H1 (cell line): ENCODE data around the gene SMIM1. TPM values are rescaled to one million over a fixed set of nuclear protein-coding genes. Genes with fewer than 3 reads are reported as not detected.
"Not testable (repeated sequence)": the region's sequence is repeated elsewhere in the genome, so short reads cannot be mapped to it uniquely, and the experiment has no call there.

Experiments used
- CTCF ChIA-PET: fragments of 300-600 bp; sonication (Branson Sonifier 250); formaldehyde crosslinking; loops from one replicate; lab custom pipeline; 2021; ENCODE audit not compliant: partially characterized antibody; lab: Charles Lee
- POLR2A ChIA-PET: fragments of 300-600 bp; sonication (Branson Sonifier 250); formaldehyde crosslinking; loops from one replicate; lab custom pipeline; 2021; ENCODE audit warnings: inconsistent platforms; ENCODE audit not compliant: partially characterized antibody; lab: Charles Lee
- DNase-seq, 2 experiments: peaks; one replicate each; pipeline versions ENCODE4 v3.0.0 to v3.0.0-alpha.2; 2010 to 2022; ENCODE audit warnings: low spot score in 2 of 2, low read depth in 1 of 2, mixed read lengths in 1 of 2
- FAIRE-seq: peaks from 2 replicates; lab custom pipeline; 2011; peaks lifted over from hg19 to GRCh38; lab: Jason Lieb, UNC
- H2AFZ ChIP-seq: 2 replicates; pipeline ENCODE4 v1.8.1; 2012; ENCODE audit warnings: low read length, inconsistent platforms
- H2AK5ac ChIP-seq: 2 replicates; pipeline ENCODE4 v1.6.1; 2013; ENCODE audit warnings: low read depth, low read length
- H2BK120ac ChIP-seq: replicated peaks from 2 replicates; pipeline ENCODE3; 2013; ENCODE audit warnings: low read depth, low read length, inconsistent platforms
- H2BK12ac ChIP-seq: 2 replicates; pipeline ENCODE4 v1.6.1; 2013; ENCODE audit warnings: low read depth, low read length
- H2BK15ac ChIP-seq: 2 replicates; pipeline ENCODE4 v1.6.1; 2013; ENCODE audit warnings: low read length
- H2BK20ac ChIP-seq: 2 replicates; pipeline ENCODE4 v1.6.1; 2013; ENCODE audit warnings: low read length
- H2BK5ac ChIP-seq: 2 replicates; pipeline ENCODE4 v1.6.1; 2013; ENCODE audit warnings: low read depth, low read length
- H3K14ac ChIP-seq: 2 replicates; pipeline ENCODE4 v1.6.1; 2013; ENCODE audit warnings: inconsistent platforms; ENCODE audit not compliant: insufficient read length
- H3K18ac ChIP-seq: 2 replicates; pipeline ENCODE4 v1.6.1; 2013; ENCODE audit warnings: low read length; ENCODE audit errors: extremely low read depth
- H3K23ac ChIP-seq: 2 replicates; pipeline ENCODE4 v1.6.1; 2013; ENCODE audit warnings: inconsistent platforms; ENCODE audit not compliant: insufficient read length
- H3K23me2 ChIP-seq: 2 replicates; pipeline ENCODE4 v1.6.1; 2013; ENCODE audit warnings: low read depth, low read length
- H3K27ac ChIP-seq: 2 replicates; pipeline ENCODE4 v1.6.1; 2011; ENCODE audit warnings: low read depth, low read length, inconsistent platforms
- H3K27me3 ChIP-seq, 4 experiments: replicated peaks in 1 of 4; 1 replicate in 1 of 4; 2 replicates in 3 of 4; pipeline versions ENCODE4 v1.6.1 to v1.8.1; 2011 to 2013; ENCODE audit warnings: low read length in 3 of 4, mild to moderate bottlenecking in 3 of 4, inconsistent platforms in 2 of 4, mixed read lengths in 2 of 4, moderate library complexity in 1 of 4; ENCODE audit not compliant: control insufficient read depth in 3 of 4, insufficient read depth in 3 of 4; ENCODE audit errors: extremely low read depth in 1 of 4
- H3K36me3 ChIP-seq, 4 experiments: 2 replicates each; pipeline versions ENCODE4 v1.6.1 to v1.8.1; 2011 to 2013; ENCODE audit warnings: mild to moderate bottlenecking in 4 of 4, low read length in 3 of 4, moderate library complexity in 2 of 4, control low read depth in 1 of 4, inconsistent platforms in 1 of 4; ENCODE audit not compliant: insufficient read depth in 4 of 4, control insufficient read depth in 2 of 4
- H3K4ac ChIP-seq: replicated peaks from 2 replicates; pipeline ENCODE3; 2013; ENCODE audit warnings: low read length, low read depth, mixed read lengths, inconsistent platforms; ENCODE audit not compliant: insufficient read length
- H3K4me1 ChIP-seq, 4 experiments: replicated peaks in 1 of 4; 1 replicate in 1 of 4; 2 replicates in 3 of 4; pipeline versions ENCODE4 v1.6.1 to v1.8.1; 2011 to 2013; ENCODE audit warnings: low read length in 3 of 4, inconsistent platforms in 2 of 4, mixed read lengths in 1 of 4; ENCODE audit not compliant: insufficient read depth in 4 of 4, control insufficient read depth in 3 of 4
- H3K4me2 ChIP-seq, 2 experiments: 2 replicates each; pipeline versions ENCODE4 v1.6.1 to v1.8.1; 2011 to 2013; ENCODE audit warnings: low read depth in 2 of 2, low read length in 2 of 2, control low read depth in 1 of 2, inconsistent platforms in 1 of 2, mild to moderate bottlenecking in 1 of 2; ENCODE audit not compliant: insufficient read depth in 1 of 2
- H3K4me3 ChIP-seq, 4 experiments: fragments of 200-600, 300-600 bp in 1 of 4; sonication (generic), shearing (Covaris generic), sonication (Bioruptor Twin) in 1 of 4; 2 replicates each; pipeline versions ENCODE4 v1.5.1 to v1.8.1; 2011 to 2016; ENCODE audit warnings: low read length in 4 of 4, low read depth in 3 of 4, control low read depth in 2 of 4, inconsistent platforms in 2 of 4, mild to moderate bottlenecking in 2 of 4, mixed read lengths in 1 of 4, moderate library complexity in 1 of 4; ENCODE audit not compliant: insufficient read depth in 2 of 4; ENCODE audit errors: extremely low read depth in 1 of 4
- H3K56ac ChIP-seq: replicated peaks from 2 replicates; pipeline ENCODE3; 2013; ENCODE audit warnings: low read depth, mild to moderate bottlenecking, mixed read lengths, low read length, inconsistent platforms; ENCODE audit not compliant: insufficient read length
- H3K79me1 ChIP-seq: 2 replicates; pipeline ENCODE4 v1.6.1; 2013; ENCODE audit warnings: low read depth, low read length, control low read depth
- H3K79me2 ChIP-seq, 2 experiments: 2 replicates each; pipeline versions ENCODE4 v1.6.1 to v1.8.1; 2012 to 2013; ENCODE audit warnings: low read length in 2 of 2, mild to moderate bottlenecking in 2 of 2, inconsistent platforms in 1 of 2; ENCODE audit not compliant: insufficient read depth in 2 of 2, control insufficient read depth in 1 of 2
- H3K9ac ChIP-seq, 4 experiments: replicated peaks in 1 of 4; 1 replicate in 1 of 4; 2 replicates in 3 of 4; pipeline versions ENCODE4 v1.6.1 to v1.8.1; 2011 to 2013; ENCODE audit warnings: low read depth in 3 of 4, low read length in 3 of 4, control low read depth in 2 of 4, mild to moderate bottlenecking in 2 of 4, moderate library complexity in 2 of 4, inconsistent platforms in 1 of 4; ENCODE audit errors: extremely low read depth in 1 of 4
- H3K9me3 ChIP-seq, 2 experiments: 2 replicates each; pipeline versions ENCODE4 v1.6.1 to v1.8.1; 2012 to 2013; ENCODE audit warnings: mild to moderate bottlenecking in 2 of 2, moderate library complexity in 2 of 2, control low read depth in 1 of 2, inconsistent platforms in 1 of 2, low read depth in 1 of 2, low read length in 1 of 2, mixed read lengths in 1 of 2; ENCODE audit not compliant: insufficient read depth in 2 of 2
- H4K20me1 ChIP-seq, 2 experiments: replicated peaks in 1 of 2; 2 replicates each; pipeline versions ENCODE3 to v1.8.1; 2011 to 2013; ENCODE audit warnings: inconsistent platforms in 2 of 2, low read length in 2 of 2, mild to moderate bottlenecking in 1 of 2; ENCODE audit not compliant: insufficient read depth in 2 of 2, control insufficient read depth in 1 of 2
- H4K5ac ChIP-seq: 2 replicates; pipeline ENCODE4 v1.6.1; 2013; ENCODE audit warnings: low read length, low read depth, mixed read lengths, inconsistent platforms; ENCODE audit not compliant: insufficient read length
- H4K8ac ChIP-seq: 2 replicates; pipeline ENCODE4 v1.8.0; 2013; ENCODE audit warnings: mild to moderate bottlenecking, moderate library complexity, low read length, inconsistent platforms; ENCODE audit not compliant: insufficient read depth; ENCODE audit errors: extremely low read depth
- H4K91ac ChIP-seq: replicated peaks from 2 replicates; pipeline ENCODE3; 2013; ENCODE audit warnings: low read length, mixed read lengths, inconsistent platforms; ENCODE audit not compliant: insufficient read length
- WGBS, 2 experiments: shearing (Covaris generic) in 1 of 2; methylation state at CpG; one replicate each; pipeline versions ENCODE4 v1.1.6 to v1.1.7; 2013 to 2015; ENCODE audit warnings: low lambda C conversion rate in 2 of 2, mixed read lengths in 2 of 2, inconsistent platforms in 1 of 2, low coverage in 1 of 2, missing lambda C conversion rate in 1 of 2; ENCODE audit not compliant: insufficient replicate concordance in 2 of 2, insufficient coverage in 1 of 2, insufficient read length in 1 of 2; ENCODE audit errors: extremely low coverage in 1 of 2, missing lambda C conversion rate in 1 of 2; 5-methylcytosine and 5-hydroxymethylcytosine counted together
- polyA plus RNA-seq, 7 experiments: library from polyadenylated mRNA; depleted of rRNA in 3 of 7; stranded (reverse) in 5 of 7; unstranded in 2 of 7; fragments of >200 nt in 5 of 7; fragments of 200-250 nt in 2 of 7; gene quantifications; 1 replicate in 5 of 7; 2 replicates in 1 of 7; 4 replicates in 1 of 7; pipeline versions ENCODE4 v1.2.1 to v1.2.3, GENCODE V29; 2011 to 2013; ENCODE audit warnings: missing spikeins in 2 of 7, mixed read lengths in 2 of 7
- total RNA-seq: library from RNA; stranded (reverse); fragmentation: NEBNext Ultra II Directional; extraction: Animal tissue kit (Norgen Biotek cat#: 25700); gene quantifications from 2 replicates; pipeline ENCODE4 v1.2.1, GENCODE V29; 2021

The SMIM1 gene
- total and polyA plus RNA-seq, 2 of the 8 experiments (the other 6 are each of a cell fraction or from before 2014, with no cell fraction given): 7.7 to 9.7 TPM

DNA sequence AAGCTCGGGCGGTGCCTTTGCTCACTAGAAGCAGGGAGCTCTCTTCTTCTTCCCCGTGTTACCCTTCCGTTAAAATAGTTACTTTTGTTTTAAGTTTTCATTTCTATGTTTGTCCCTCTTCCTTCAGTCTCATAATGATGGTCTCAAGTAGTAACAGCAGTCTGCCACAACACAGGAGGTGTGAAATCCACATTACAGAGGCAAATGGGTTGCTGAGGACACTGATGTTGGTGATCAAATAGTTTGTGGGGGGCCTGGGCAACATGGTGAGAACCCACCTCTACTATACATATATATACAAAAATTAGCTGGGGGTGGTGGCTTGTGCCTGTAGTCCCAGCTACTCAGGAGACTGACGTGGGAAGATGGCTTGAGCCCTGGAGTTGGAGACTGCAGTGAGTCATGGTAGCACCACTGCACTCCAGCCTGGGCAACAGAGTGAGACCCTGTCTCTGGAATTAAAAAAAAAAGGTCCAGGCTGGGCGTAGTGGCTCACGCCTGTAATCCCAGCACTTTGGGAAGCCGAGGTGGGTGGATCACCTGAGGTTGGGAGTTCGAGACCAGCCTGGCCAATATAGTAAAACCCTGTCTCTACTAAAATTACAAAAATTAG, 37.7 kb downstream of the SMIM1 start:
- H3K9me3 ChIP-seq: peaks cover 8 to 20% of the 10 kb centered on the region in 2 experiments; a peak in 3 of 4 replicates
- H3K4ac ChIP-seq, H3K79me1 ChIP-seq, DNase-seq, H4K5ac ChIP-seq, H2BK15ac ChIP-seq, H3K14ac ChIP-seq, H3K27me3 ChIP-seq, H3K27ac ChIP-seq, FAIRE-seq, H2AFZ ChIP-seq, H3K4me2 ChIP-seq, H2BK12ac ChIP-seq, H4K20me1 ChIP-seq, H4K91ac ChIP-seq, H2AK5ac ChIP-seq, H3K9ac ChIP-seq, H4K8ac ChIP-seq, H3K56ac ChIP-seq, H3K23me2 ChIP-seq, H3K23ac ChIP-seq, H3K79me2 ChIP-seq, H2BK5ac ChIP-seq, H3K18ac ChIP-seq, H3K4me1 ChIP-seq, H3K4me3 ChIP-seq, H2BK120ac ChIP-seq, H3K36me3 ChIP-seq, H2BK20ac ChIP-seq: not testable (repeated sequence)
- WGBS, 2 experiments: 88% methylated on average over 8 of the region's 9 CpGs; no CpG with 5 or more reads in 1 of the 2 experiments
- CTCF ChIA-PET: interaction anchor here (1.3 to 1.8 kb wide), 2 partner anchors 8 to 9 kb away, joined by 4 to 5 read pairs; no protein-coding TSS in a partner anchor
- POLR2A ChIA-PET: interaction anchor here (0.7 to 1.5 kb wide), 3 partner anchors 11 to 357 kb away, joined by 3 to 4 read pairs (median 3); no protein-coding TSS in a partner anchor
